ENCODE results near the gene EPDR1.

Gene EPDR1

DNA sequence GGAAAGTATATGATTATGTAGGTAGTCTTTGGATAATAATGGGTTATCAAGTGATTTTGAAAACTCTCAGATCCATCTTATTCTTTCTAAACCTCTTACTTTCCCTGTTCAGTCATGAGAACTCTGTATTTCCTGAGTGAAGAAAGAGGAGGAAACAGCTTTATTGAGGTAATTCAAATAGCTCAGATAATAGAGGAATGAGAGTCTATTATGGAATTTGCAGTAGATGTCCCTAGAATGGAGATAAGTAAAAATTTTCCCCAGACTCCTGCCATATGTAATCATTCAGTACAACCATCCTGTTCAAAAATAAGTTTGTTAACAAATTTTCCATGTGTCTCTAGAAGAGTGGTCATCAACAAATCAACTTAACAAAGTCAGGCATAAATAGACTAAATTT lies 36.4 kb downstream of the EPDR1 start:
- TF ChIP-seq CTCF (IDR thresholded peaks at IDR 0.05; ENCODE audit: low read depth, low read length): no peak
- no peak for DNase-seq (ENCODE audit: low read depth in 2 of 2)

GRCh38 chr7:37957221-37957970 lies 37.0 kb downstream of the EPDR1 start:
- H3K4me3 ChIP-seq (replicated peaks in 1 of 2; ENCODE audit: low read depth in 2 of 2, low read length in 2 of 2): no peak overlapping the region
- TF ChIP-seq CTCF (IDR thresholded peaks at IDR 0.05; ENCODE audit: low read depth, low read length): no peak
- DNase-seq (ENCODE audit: low read depth in 2 of 2): no peak

More for the DNA sequence above, 36.4 kb downstream of the EPDR1 start:
- H3K4me3 ChIP-seq (replicated peaks in 1 of 2; ENCODE audit: low read depth in 2 of 2, low read length in 2 of 2): no peak overlapping the region

DNA sequence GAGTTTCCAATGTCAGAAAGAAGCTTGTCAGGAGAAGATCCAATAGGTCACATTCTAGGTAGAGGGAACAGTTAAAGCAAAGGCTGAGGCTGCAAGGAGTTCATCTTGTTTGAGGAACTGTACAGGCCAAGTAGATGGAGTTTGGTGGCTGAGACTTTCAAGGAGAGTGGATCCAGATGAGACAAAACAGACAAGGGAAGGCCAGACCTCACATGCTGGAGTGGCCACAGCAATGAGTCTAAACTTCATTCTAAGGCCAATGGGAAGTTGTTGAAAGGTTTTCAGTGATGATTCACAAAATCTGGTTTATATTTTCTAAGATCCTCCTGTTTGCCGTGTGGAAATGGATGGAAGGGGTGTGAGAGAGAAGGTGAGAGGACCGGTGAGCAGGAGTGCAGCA lies 40.0 kb downstream of the EPDR1 start:
- DNase-seq (ENCODE audit: low read depth in 2 of 2): no peak
- no peak for TF ChIP-seq CTCF (IDR thresholded peaks at IDR 0.05; ENCODE audit: low read depth, low read length)
- no peak overlapping the region for H3K4me3 ChIP-seq (replicated peaks in 1 of 2; ENCODE audit: low read depth in 2 of 2, low read length in 2 of 2)

DNA sequence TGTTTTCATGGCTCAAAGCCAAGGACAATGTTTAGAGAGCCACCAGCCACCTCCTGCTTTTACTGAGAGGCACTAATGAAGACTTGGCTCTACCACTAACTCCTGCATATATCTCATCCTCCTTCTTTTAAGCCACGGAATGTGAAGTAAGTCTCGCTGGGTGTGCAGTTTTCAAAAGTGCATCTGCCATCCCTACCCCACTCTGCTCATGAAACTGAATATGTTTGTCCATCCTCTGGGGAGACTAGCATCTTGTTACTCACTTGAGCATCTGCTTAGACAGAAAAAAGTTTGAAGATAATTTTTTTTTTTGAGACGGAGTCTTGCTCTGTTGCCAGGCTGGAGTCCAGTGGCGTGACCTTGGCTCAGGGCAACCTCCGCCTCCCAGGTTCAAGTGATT lies 40.8 kb downstream of the EPDR1 start:
- no peak for DNase-seq (ENCODE audit: low read depth in 2 of 2)
- H3K4me3 ChIP-seq (replicated peaks in 1 of 2; ENCODE audit: low read depth in 2 of 2, low read length in 2 of 2): no peak overlapping the region
- TF ChIP-seq CTCF (IDR thresholded peaks at IDR 0.05; ENCODE audit: low read depth, low read length): no peak

DNA sequence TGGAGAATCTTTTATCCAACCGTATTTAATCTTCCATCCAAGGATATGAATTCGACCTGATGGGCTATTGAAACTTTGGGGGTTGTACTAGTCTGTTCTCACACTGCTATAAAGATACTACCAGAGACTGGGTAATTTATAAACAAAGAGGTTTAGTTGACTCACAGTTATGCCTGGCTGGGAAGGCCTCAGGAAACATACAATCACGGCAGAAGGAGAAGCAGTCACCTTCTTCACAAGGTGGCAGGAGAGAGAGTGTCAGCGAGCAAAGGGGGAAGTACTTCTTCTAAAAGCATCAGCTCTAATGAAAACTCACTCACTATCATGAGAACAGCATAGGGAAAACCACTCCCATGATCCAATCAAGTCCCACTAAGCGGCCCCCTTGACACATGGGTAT lies 43.8 kb downstream of the EPDR1 start:
- no peak for DNase-seq (ENCODE audit: low read depth in 2 of 2)
- TF ChIP-seq CTCF (IDR thresholded peaks at IDR 0.05; ENCODE audit: low read depth, low read length): no peak
- H3K4me3 ChIP-seq (replicated peaks in 1 of 2; ENCODE audit: low read depth in 2 of 2, low read length in 2 of 2): no peak overlapping the region

- no peak for DNase-seq (ENCODE audit: low read depth in 2 of 2)
- TF ChIP-seq CTCF (IDR thresholded peaks at IDR 0.05; ENCODE audit: low read depth, low read length): no peak
- no peak overlapping the region for H3K4me3 ChIP-seq (replicated peaks in 1 of 2; ENCODE audit: low read depth in 2 of 2, low read length in 2 of 2)
Observed at GRCh38 chr7:37970211-37970610, 49.8 kb downstream of the EPDR1 start.

DNA sequence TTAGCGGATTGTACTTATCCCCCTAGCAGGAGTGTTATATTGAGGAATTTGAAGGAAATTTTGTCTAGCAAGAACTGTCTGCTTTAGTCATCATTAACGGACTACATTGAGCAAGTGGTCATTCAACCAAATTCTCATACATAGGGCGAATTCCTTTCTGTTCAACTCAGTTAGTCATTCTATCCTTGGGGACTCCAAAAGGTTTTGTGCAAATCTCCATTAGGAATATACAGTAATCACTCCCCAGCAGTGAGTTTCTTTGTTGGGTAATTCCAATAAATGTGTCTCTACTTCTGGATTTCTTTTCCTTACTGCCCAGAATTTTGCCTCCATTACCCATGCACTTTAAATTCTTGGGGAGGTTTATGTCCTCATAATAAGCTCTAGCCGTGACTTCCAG lies 51.1 kb downstream of the EPDR1 start:
- DNase-seq (ENCODE audit: low read depth in 2 of 2): peak in 1 of 2 donors; percentile 86
- no peak for TF ChIP-seq CTCF (IDR thresholded peaks at IDR 0.05; ENCODE audit: low read depth, low read length)
- H3K4me3 ChIP-seq (replicated peaks in 1 of 2; ENCODE audit: low read depth in 2 of 2, low read length in 2 of 2): no peak overlapping the region
